Measurements from ENCODE around the gene CUTC.

CUTC gene

DNA sequence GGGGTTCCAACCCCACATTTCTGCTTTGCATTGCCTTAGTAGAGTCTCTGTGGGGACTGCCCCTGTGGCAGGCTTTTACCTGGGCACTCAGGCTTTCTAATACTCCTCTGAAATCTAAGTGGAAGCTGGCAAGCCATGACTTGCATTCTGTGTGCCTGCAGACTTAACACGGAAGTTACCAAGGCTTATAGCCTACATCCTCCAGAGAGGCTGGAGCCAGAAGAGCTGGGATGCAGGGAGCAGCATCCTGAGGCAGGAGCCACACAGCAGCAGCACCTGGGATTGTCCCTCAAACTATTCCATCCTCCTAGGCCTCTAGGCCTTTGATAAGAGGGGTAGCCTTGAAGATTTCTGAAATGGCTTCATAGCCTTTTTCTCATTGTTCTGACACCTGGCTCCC lies 28.3 kb downstream of the CUTC start:
- Histone ChIP-seq H3K9me3 (ENCODE audit: control insufficient read depth, low read length) (peaks cover 3% of the 10 kb centered on the region), H3K36me3 (ENCODE audit: control insufficient read depth, insufficient read depth, low read length) (peaks cover 44% of the 10 kb centered on the region), H3K27me3 (replicated peaks; ENCODE audit: control insufficient read depth, insufficient read depth, low read length, poor library complexity, severe bottlenecking) (no peaks in the 10 kb centered on the region), H3K4me1 (ENCODE audit: control insufficient read depth, insufficient read depth, low read length, poor library complexity, severe bottlenecking) (no peaks in the 10 kb centered on the region), H3K4me3 (ENCODE audit: insufficient read depth, low read depth, low read length, poor library complexity, severe bottlenecking) (no peak overlapping the region), H3K27ac (ENCODE audit: insufficient read depth, low read length, poor library complexity, severe bottlenecking) (no peak overlapping the region)
- DNase-seq: no peak

DNA sequence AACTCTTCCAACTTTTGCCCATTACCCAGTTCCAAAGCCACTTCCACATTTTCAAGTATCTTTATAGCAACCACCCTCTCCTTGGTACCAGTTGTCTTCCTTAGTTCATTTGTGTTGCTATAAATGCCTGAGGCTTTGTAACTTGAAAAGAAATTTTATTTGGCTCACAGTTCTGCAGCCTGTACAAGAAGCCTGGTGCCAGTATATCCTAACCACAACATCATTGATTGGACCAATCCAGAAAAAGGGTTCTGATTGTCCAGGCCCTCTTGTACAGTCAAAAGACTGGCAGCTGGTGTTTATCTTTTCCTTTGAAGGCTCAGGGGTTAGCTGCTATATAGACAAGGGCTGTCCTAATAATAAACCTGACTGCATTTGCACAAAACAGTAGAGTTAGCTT lies 29.3 kb downstream of the CUTC start:
- H3K9me3 ChIP-seq (ENCODE audit: control insufficient read depth, low read length): peaks cover 3% of the 10 kb centered on the region
- H3K27me3 ChIP-seq (replicated peaks; ENCODE audit: control insufficient read depth, insufficient read depth, low read length, poor library complexity, severe bottlenecking): no peaks in the 10 kb centered on the region
- no peaks in the 10 kb centered on the region for H3K4me1 ChIP-seq (ENCODE audit: control insufficient read depth, insufficient read depth, low read length, poor library complexity, severe bottlenecking)
- no peak overlapping the region for H3K4me3 ChIP-seq (ENCODE audit: insufficient read depth, low read depth, low read length, poor library complexity, severe bottlenecking)
- H3K36me3 ChIP-seq (ENCODE audit: control insufficient read depth, insufficient read depth, low read length): peaks cover 36% of the 10 kb centered on the region
- no peak overlapping the region for H3K27ac ChIP-seq (ENCODE audit: insufficient read depth, low read length, poor library complexity, severe bottlenecking)
- DNase-seq: no peak

DNA sequence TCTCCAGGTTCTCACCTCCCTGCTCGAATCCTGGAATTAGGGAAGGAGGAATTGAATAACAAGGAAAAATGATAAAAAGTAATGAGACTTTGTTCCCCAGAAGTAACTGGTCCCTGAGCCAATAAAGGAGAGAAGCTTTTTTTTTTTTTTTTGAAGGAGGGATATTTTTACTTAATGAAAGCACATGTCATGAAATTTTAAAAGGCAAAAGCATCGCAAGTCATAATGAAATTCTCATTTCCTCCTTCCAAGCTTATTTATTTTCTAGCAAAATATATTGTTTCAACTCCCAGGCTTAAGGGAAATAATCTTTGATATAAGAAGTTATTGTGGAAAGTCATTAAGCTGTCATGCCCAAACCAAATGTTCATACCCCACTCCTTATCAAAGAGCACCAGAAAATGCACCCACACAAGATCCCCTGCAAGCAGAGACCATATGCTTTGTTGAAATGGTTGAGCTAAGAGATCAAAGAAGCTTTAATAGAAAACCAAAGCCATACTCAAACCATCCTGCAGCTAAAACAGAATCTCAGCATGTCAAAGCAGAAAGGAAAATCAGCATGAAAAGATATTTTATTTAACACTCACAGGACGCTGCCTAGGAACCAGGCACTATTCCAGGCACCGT lies 33.8 kb downstream of the CUTC start:
- H3K4me1 ChIP-seq (ENCODE audit: control insufficient read depth, insufficient read depth, low read length, poor library complexity, severe bottlenecking): no peaks in the 10 kb centered on the region
- H3K9me3 ChIP-seq (ENCODE audit: control insufficient read depth, low read length): peaks cover 3% of the 10 kb centered on the region
- H3K27ac ChIP-seq (ENCODE audit: insufficient read depth, low read length, poor library complexity, severe bottlenecking): no peak overlapping the region
- H3K4me3 ChIP-seq (ENCODE audit: insufficient read depth, low read depth, low read length, poor library complexity, severe bottlenecking): no peak overlapping the region
- no peaks in the 10 kb centered on the region for H3K36me3 ChIP-seq (ENCODE audit: control insufficient read depth, insufficient read depth, low read length)
- H3K27me3 ChIP-seq (replicated peaks; ENCODE audit: control insufficient read depth, insufficient read depth, low read length, poor library complexity, severe bottlenecking): no peaks in the 10 kb centered on the region
- DNase-seq: no peak

DNA sequence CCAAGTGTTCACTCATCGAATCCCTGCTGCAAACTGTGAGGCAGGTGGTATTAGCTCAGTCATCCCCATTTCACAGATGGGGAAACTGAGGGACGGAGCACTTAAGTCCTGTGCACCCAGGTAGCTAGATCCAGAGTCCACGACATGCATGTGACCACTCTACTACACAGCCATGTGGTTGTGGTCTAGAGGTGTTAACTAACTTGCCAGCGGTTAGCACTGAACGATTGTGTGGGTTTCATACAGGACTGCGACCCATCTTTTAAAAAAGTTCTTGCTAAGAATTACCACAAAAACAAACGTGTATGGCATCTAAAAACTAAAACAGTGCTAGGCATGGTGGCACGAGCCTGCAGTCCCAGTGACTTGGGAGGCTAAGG lies 34.3 kb downstream of the CUTC start:
- Histone ChIP-seq H3K4me3 (ENCODE audit: insufficient read depth, low read depth, low read length, poor library complexity, severe bottlenecking) (no peak overlapping the region), H3K27me3 (replicated peaks; ENCODE audit: control insufficient read depth, insufficient read depth, low read length, poor library complexity, severe bottlenecking) (no peaks in the 10 kb centered on the region)
- DNase-seq: no peak

DNA sequence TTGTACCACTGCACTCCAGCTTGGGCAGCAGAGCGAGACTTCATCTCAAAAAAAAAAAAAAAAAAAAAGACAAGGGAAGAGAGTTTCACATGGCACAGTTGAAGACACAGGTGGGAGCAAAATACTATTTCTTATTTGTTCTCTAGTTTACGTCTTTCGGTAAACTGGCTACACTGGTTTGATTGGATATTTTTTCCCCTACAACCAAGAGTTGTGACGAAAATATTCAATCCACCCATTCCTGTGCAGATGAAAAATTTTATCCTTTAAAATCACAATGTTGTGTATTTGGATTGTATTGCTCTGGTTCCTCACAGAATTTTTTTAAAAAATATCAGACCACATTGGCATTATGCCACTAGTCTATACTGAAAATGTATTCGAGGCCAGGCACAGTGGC lies 35.9 kb downstream of the CUTC start:
- no peak for DNase-seq
- Histone ChIP-seq H3K36me3 (ENCODE audit: control insufficient read depth, insufficient read depth, low read length) (no peaks in the 10 kb centered on the region), H3K4me1 (ENCODE audit: control insufficient read depth, insufficient read depth, low read length, poor library complexity, severe bottlenecking) (no peaks in the 10 kb centered on the region), H3K4me3 (ENCODE audit: insufficient read depth, low read depth, low read length, poor library complexity, severe bottlenecking) (no peak overlapping the region), H3K27ac (ENCODE audit: insufficient read depth, low read length, poor library complexity, severe bottlenecking) (no peak overlapping the region), H3K9me3 (ENCODE audit: control insufficient read depth, low read length) (no peaks in the 10 kb centered on the region), H3K27me3 (replicated peaks; ENCODE audit: control insufficient read depth, insufficient read depth, low read length, poor library complexity, severe bottlenecking) (no peaks in the 10 kb centered on the region)

More for the DNA sequence above, 34.3 kb downstream of the CUTC start:
- Histone ChIP-seq H3K4me1 (ENCODE audit: control insufficient read depth, insufficient read depth, low read length, poor library complexity, severe bottlenecking) (no peaks in the 10 kb centered on the region), H3K9me3 (ENCODE audit: control insufficient read depth, low read length) (peaks cover 3% of the 10 kb centered on the region), H3K36me3 (ENCODE audit: control insufficient read depth, insufficient read depth, low read length) (no peaks in the 10 kb centered on the region), H3K27ac (ENCODE audit: insufficient read depth, low read length, poor library complexity, severe bottlenecking) (no peak overlapping the region)

DNA sequence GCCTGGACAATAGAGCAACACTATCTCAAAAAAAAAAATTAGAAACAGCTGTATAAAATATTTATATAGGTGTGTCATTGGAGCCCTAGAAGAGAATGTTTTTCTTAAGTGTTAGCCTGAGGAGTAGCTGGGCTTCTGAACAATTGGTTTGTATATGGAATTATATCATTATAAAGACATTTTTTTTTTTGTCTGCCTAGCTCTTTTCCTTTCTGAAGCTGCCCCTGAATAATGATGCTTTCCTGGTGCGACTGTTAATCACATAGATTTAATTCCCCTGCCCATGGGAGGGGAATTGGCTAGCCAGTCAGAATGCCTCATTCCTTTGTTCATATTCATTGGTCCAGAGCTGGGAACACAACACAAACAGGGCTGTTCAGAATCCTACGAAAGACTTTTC lies 36.5 kb downstream of the CUTC start:
- no peaks in the 10 kb centered on the region for H3K4me1 ChIP-seq (ENCODE audit: control insufficient read depth, insufficient read depth, low read length, poor library complexity, severe bottlenecking)
- no peak overlapping the region for H3K4me3 ChIP-seq (ENCODE audit: insufficient read depth, low read depth, low read length, poor library complexity, severe bottlenecking)
- H3K9me3 ChIP-seq (ENCODE audit: control insufficient read depth, low read length): no peaks in the 10 kb centered on the region
- no peaks in the 10 kb centered on the region for H3K27me3 ChIP-seq (replicated peaks; ENCODE audit: control insufficient read depth, insufficient read depth, low read length, poor library complexity, severe bottlenecking)
- no peak overlapping the region for H3K27ac ChIP-seq (ENCODE audit: insufficient read depth, low read length, poor library complexity, severe bottlenecking)
- DNase-seq: no peak
- no peaks in the 10 kb centered on the region for H3K36me3 ChIP-seq (ENCODE audit: control insufficient read depth, insufficient read depth, low read length)

DNA sequence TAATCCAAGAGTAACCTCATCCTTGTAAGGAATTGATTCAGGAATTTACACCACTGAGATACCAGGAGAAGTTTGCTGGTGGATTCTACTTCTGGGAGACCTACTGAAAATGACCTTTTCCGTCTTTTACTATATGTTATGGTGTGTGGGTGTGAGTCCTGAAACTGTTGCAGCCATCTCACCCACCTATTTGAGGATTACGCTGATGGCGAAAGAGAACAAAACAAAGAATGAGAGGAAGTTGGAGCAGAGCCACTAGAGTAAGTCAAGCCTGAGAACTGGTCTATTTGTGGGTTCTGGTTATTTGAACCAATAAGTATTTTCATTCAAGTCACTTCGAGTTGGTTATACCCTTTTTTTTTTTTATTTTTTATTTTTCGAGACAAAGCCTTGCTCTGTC lies 37.7 kb downstream of the CUTC start:
- Histone ChIP-seq H3K27me3 (replicated peaks; ENCODE audit: control insufficient read depth, insufficient read depth, low read length, poor library complexity, severe bottlenecking) (no peaks in the 10 kb centered on the region), H3K4me3 (ENCODE audit: insufficient read depth, low read depth, low read length, poor library complexity, severe bottlenecking) (no peak overlapping the region), H3K36me3 (ENCODE audit: control insufficient read depth, insufficient read depth, low read length) (no peaks in the 10 kb centered on the region), H3K4me1 (ENCODE audit: control insufficient read depth, insufficient read depth, low read length, poor library complexity, severe bottlenecking) (no peaks in the 10 kb centered on the region), H3K27ac (ENCODE audit: insufficient read depth, low read length, poor library complexity, severe bottlenecking) (no peak overlapping the region), H3K9me3 (ENCODE audit: control insufficient read depth, low read length) (no peaks in the 10 kb centered on the region)
- no peak for DNase-seq

DNA sequence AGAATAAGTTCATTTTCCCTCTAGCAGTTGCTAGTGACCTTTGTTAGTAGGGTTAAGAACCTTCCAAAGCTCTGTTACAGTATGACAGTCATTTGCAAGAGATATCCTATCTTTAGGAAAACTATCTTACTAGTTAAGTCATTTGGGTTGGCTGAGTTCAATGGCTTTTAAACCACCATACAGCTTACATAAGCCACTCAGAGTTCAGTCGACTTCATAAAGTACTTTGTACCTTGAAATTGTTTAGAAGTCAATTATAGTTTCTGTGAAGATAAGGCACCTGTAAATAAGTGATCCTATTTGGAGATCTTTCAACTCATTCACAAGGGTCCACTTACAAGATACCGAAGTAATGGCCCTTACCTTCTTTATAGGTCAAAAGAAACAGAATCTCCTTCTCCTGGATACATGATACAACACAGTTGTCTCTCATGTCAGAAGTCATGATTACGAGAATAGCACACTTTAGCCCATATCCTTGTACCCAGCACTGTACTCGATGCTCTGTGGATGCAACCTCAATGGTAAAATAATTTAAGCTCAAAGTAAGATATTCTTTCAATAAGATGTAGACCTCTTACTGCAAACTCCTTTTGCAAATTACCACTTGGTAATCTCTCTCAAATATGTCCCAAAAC lies 38.5 kb downstream of the CUTC start:
- Histone ChIP-seq H3K4me3 (ENCODE audit: insufficient read depth, low read depth, low read length, poor library complexity, severe bottlenecking) (no peak overlapping the region), H3K27ac (ENCODE audit: insufficient read depth, low read length, poor library complexity, severe bottlenecking) (no peak overlapping the region), H3K9me3 (ENCODE audit: control insufficient read depth, low read length) (no peaks in the 10 kb centered on the region), H3K36me3 (ENCODE audit: control insufficient read depth, insufficient read depth, low read length) (no peaks in the 10 kb centered on the region), H3K4me1 (ENCODE audit: control insufficient read depth, insufficient read depth, low read length, poor library complexity, severe bottlenecking) (no peaks in the 10 kb centered on the region), H3K27me3 (replicated peaks; ENCODE audit: control insufficient read depth, insufficient read depth, low read length, poor library complexity, severe bottlenecking) (no peaks in the 10 kb centered on the region)
- DNase-seq: no peak

DNA sequence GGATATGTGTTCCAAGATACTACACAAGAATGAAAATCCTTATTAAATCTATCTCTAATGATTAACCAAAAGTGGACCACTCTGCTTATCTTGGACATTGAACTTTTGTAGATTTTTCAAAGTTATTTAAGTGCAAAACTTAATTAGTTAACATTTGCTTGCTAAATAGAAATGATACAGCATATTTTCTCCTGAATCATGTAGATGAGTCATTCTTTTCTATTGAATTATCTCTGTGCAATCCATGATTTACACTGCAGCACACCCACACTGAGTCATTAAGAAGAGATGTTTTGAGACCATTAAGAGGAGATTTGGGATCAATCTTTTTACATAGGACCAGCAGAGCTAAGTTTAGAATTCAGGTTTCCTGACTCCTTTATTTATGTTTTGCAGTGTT lies 43.8 kb downstream of the CUTC start:
- Histone ChIP-seq H3K4me3 (ENCODE audit: insufficient read depth, low read depth, low read length, poor library complexity, severe bottlenecking) (no peak overlapping the region), H3K27me3 (replicated peaks; ENCODE audit: control insufficient read depth, insufficient read depth, low read length, poor library complexity, severe bottlenecking) (no peaks in the 10 kb centered on the region), H3K36me3 (ENCODE audit: control insufficient read depth, insufficient read depth, low read length) (no peaks in the 10 kb centered on the region), H3K27ac (ENCODE audit: insufficient read depth, low read length, poor library complexity, severe bottlenecking) (no peak overlapping the region), H3K4me1 (ENCODE audit: control insufficient read depth, insufficient read depth, low read length, poor library complexity, severe bottlenecking) (no peaks in the 10 kb centered on the region), H3K9me3 (ENCODE audit: control insufficient read depth, low read length) (no peaks in the 10 kb centered on the region)
- DNase-seq: no peak

DNA sequence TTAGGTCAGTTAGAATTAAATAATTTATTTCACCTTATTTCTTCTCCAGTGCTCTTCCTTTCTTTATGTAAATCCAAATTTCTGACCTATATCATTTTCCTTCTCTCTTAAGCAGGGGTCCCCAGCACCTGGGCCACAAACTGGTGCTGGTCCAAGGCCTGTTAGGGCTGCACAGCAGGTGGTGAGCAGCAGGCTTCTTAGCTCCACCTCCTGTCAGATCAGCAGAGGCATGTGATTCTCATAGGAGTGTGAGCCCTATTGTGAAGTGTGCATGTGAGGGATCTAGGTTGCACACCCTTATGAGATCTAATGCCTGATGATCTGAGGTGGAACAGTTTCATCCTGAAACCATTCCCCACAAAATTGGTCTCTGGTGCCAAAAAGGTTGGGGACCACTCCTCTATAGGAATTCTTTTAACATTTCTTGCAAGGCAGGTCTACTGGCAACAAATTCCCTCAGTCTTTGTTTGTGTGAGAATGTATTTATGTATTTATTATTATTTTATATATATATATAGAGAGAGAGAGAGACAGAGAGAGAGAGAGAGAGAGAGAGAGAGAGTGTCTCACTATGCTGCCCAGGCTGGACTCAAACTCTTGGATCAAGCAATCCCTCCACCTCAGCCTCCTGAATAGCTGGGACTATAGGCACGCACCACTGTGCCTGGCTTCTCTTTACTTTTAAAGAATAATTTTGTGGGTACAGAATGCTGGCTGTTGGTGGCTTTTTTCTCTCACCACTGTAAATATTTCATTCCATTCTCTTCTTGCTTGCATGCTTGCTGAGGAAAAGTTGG lies 46.1 kb downstream of the CUTC start:
- H3K4me3 ChIP-seq (ENCODE audit: insufficient read depth, low read depth, low read length, poor library complexity, severe bottlenecking): no peak overlapping the region
- H3K9me3 ChIP-seq (ENCODE audit: control insufficient read depth, low read length): no peaks in the 10 kb centered on the region
- no peaks in the 10 kb centered on the region for H3K27me3 ChIP-seq (replicated peaks; ENCODE audit: control insufficient read depth, insufficient read depth, low read length, poor library complexity, severe bottlenecking)
- no peaks in the 10 kb centered on the region for H3K4me1 ChIP-seq (ENCODE audit: control insufficient read depth, insufficient read depth, low read length, poor library complexity, severe bottlenecking)
- H3K36me3 ChIP-seq (ENCODE audit: control insufficient read depth, insufficient read depth, low read length): no peaks in the 10 kb centered on the region
- H3K27ac ChIP-seq (ENCODE audit: insufficient read depth, low read length, poor library complexity, severe bottlenecking): no peak overlapping the region
- DNase-seq: no peak
